Endothelial cell (in vitro differentiated cells): ENCODE results near the gene ATP10D. TPM values are rescaled to one million over a fixed set of nuclear protein-coding genes. Genes with fewer than 3 reads are reported as not detected.
"Not testable (repeated sequence)": the region's sequence is repeated elsewhere in the genome, so short reads cannot be mapped to it uniquely, and the experiment has no call there.

Experiments used
- DNase-seq: peaks from one replicate; pipeline ENCODE4 v3.0.0; 2021; ENCODE audit warnings: low spot score
- H3K27ac Mint-ChIP-seq: one replicate; pipeline ENCODE4 v1.8.0; 2021; ENCODE audit warnings: mixed read lengths, inconsistent platforms; ENCODE audit not compliant: unreplicated experiment
- H3K27me3 Mint-ChIP-seq: one replicate; pipeline ENCODE4 v1.8.0; 2021; ENCODE audit warnings: mild to moderate bottlenecking, moderate library complexity, mixed read lengths, inconsistent platforms; ENCODE audit not compliant: unreplicated experiment
- H3K36me3 Mint-ChIP-seq: one replicate; pipeline ENCODE4 v1.8.0; 2021; ENCODE audit warnings: mild to moderate bottlenecking, low read depth, mixed read lengths, inconsistent platforms; ENCODE audit not compliant: unreplicated experiment
- H3K4me1 Mint-ChIP-seq: one replicate; pipeline ENCODE4 v1.8.0; 2021; ENCODE audit warnings: mild to moderate bottlenecking, mixed read lengths, inconsistent platforms; ENCODE audit not compliant: unreplicated experiment
- H3K4me3 Mint-ChIP-seq: one replicate; pipeline ENCODE4 v1.8.0; 2021; ENCODE audit warnings: mild to moderate bottlenecking, mixed read lengths, inconsistent platforms; ENCODE audit not compliant: unreplicated experiment
- H3K9me3 Mint-ChIP-seq: one replicate; pipeline ENCODE4 v1.8.0; 2021; ENCODE audit warnings: mixed read lengths, inconsistent platforms; ENCODE audit not compliant: unreplicated experiment
- CTCF ChIP-seq: fragments of 200-600 bp; sonication (generic); IDR thresholded peaks from one replicate; pipeline ENCODE4 v1.5.0; 2021; ENCODE audit warnings: antibody characterized with exemption; ENCODE audit not compliant: unreplicated experiment
- total RNA-seq: library from RNA; stranded (reverse); fragmentation: NEBNext Ultra II Directional; extraction: Animal tissue kit (Norgen Biotek cat#: 25700); gene quantifications from one replicate; pipeline ENCODE4 v1.2.1, GENCODE V29; 2021; ENCODE audit not compliant: unreplicated experiment

ATP10D gene
- total RNA-seq, 1 donor from 2014 or later: 9.3 TPM

DNA sequence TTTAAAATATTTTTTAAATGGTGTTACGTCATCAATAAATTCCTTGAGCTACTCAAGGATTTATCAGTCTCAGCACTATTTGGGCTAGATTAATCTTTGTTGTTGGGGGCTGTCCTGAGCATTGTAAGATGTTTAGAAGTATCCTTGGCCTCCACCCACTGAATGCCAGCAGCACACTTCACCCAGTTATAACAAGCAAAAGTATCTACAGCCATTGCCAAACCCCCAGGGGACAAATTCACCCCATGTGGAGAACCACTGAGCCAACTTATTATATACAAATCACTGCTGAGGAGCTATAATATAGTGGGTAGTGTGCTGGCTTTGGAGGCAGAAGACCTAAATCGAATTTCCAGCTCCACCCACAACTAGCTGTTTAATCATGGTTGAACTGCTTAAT is 58.3 kb downstream of the ATP10D start:
- Mint-ChIP-seq H3K27ac (no peak overlapping the region), H3K9me3 (no peaks in the 10 kb centered on the region), H3K4me1 (no peaks in the 10 kb centered on the region), H3K36me3 (no peaks in the 10 kb centered on the region), H3K4me3 (no peak overlapping the region), H3K27me3 (no peaks in the 10 kb centered on the region)
- no peak for DNase-seq
- TF ChIP-seq CTCF: no peak

GRCh38 chr4:47550357-47550756 is 65.3 kb downstream of the ATP10D start:
- not testable (repeated sequence) for DNase-seq, H3K9me3 Mint-ChIP-seq, H3K4me1 Mint-ChIP-seq, H3K27ac Mint-ChIP-seq, H3K27me3 Mint-ChIP-seq, H3K4me3 Mint-ChIP-seq, H3K36me3 Mint-ChIP-seq

GRCh38 chr4:47550899-47551548 is 65.9 kb downstream of the ATP10D start:
- H3K4me3 Mint-ChIP-seq: no peak overlapping the region
- no peak overlapping the region for H3K27ac Mint-ChIP-seq
- no peak for DNase-seq
- no peaks in the 10 kb centered on the region for H3K4me1 Mint-ChIP-seq
- no peaks in the 10 kb centered on the region for H3K9me3 Mint-ChIP-seq
- peaks cover 2% of the 10 kb centered on the region for H3K27me3 Mint-ChIP-seq
- H3K36me3 Mint-ChIP-seq: no peaks in the 10 kb centered on the region
- no peak for TF ChIP-seq CTCF

GRCh38 chr4:47551682-47552081 is 66.6 kb downstream of the ATP10D start:
- DNase-seq: no peak
- no peaks in the 10 kb centered on the region for H3K4me1 Mint-ChIP-seq
- peaks cover 2% of the 10 kb centered on the region for H3K27me3 Mint-ChIP-seq
- TF ChIP-seq CTCF: no peak
- H3K27ac Mint-ChIP-seq: no peak overlapping the region
- H3K4me3 Mint-ChIP-seq: no peak overlapping the region
- H3K9me3 Mint-ChIP-seq: no peaks in the 10 kb centered on the region
- H3K36me3 Mint-ChIP-seq: no peaks in the 10 kb centered on the region

- H3K4me1 Mint-ChIP-seq: no peaks in the 10 kb centered on the region
- no peak overlapping the region for H3K27ac Mint-ChIP-seq
- no peak for DNase-seq
- no peak for TF ChIP-seq CTCF
- no peaks in the 10 kb centered on the region for H3K36me3 Mint-ChIP-seq
- H3K9me3 Mint-ChIP-seq: no peaks in the 10 kb centered on the region
- H3K4me3 Mint-ChIP-seq: no peak overlapping the region
- peaks cover under 1% of the 10 kb centered on the region for H3K27me3 Mint-ChIP-seq
These were observed 68.5 kb downstream of the ATP10D start for GRCh38 chr4:47553329-47554125.

DNA sequence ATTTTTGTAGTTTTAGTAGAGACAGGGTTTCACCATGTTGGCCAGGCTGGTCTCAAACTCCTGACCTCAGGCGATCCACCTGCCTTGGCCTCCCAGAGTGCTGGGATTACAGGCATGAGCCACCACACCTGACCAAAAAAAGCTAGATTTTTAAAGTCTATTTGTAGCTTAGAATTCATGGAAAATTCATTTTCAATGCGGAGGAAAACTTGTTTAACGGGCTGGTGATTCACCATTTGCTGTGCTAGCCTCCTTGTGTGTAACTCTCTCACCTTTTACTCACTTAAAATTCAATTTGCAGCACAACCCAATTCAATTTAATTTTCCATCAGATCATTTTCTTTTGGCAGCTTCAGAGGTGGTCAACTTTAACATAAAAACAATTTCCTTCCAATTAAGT is 70.8 kb downstream of the ATP10D start:
- not testable (repeated sequence) for H3K36me3 Mint-ChIP-seq, H3K9me3 Mint-ChIP-seq, H3K27me3 Mint-ChIP-seq, H3K4me1 Mint-ChIP-seq, H3K4me3 Mint-ChIP-seq, H3K27ac Mint-ChIP-seq, DNase-seq
